Activated CD4-positive, alpha-beta memory T cell treated with anti-CD3 and anti-CD28 coated beads, Interleukin-2, amount 10 ng/mL, durations not matched to agents 7 days and 5 days (primary cell): ENCODE results near the gene ITGB1BP2. TPM values are rescaled to one million over a fixed set of nuclear protein-coding genes. Genes with fewer than 3 reads are reported as not detected.
"Not testable (repeated sequence)": the region's sequence is repeated elsewhere in the genome, so short reads cannot be mapped to it uniquely, and the experiment has no call there.

Experiments used
- CTCF ChIA-PET: fragments of 350-600 bp; sonication (Branson Sonifier 250); formaldehyde crosslinking; loops from one replicate; lab custom pipeline; 2021; ENCODE audit warnings: antibody characterized with exemption, inconsistent platforms; lab: Charles Lee
- POLR2A ChIA-PET: fragments of 350-600 bp; sonication (Branson Sonifier 250); formaldehyde crosslinking; loops from one replicate; lab custom pipeline; 2021; ENCODE audit warnings: antibody characterized with exemption; lab: Charles Lee
- DNase-seq: peaks from one replicate; pipeline ENCODE4 v3.0.0-alpha.2; 2020
- H3K27ac Mint-ChIP-seq: one replicate; pipeline ENCODE4 v1.8.0; 2021; ENCODE audit warnings: mild to moderate bottlenecking, mixed read lengths
- H3K27me3 Mint-ChIP-seq: one replicate; pipeline ENCODE4 v1.8.0; 2021; ENCODE audit warnings: mixed read lengths
- H3K36me3 Mint-ChIP-seq: one replicate; pipeline ENCODE4 v1.8.0; 2021; ENCODE audit warnings: low read depth, mixed read lengths
- H3K4me1 Mint-ChIP-seq: one replicate; pipeline ENCODE4 v1.8.0; 2021; ENCODE audit warnings: mixed read lengths
- H3K4me3 Mint-ChIP-seq: one replicate; pipeline ENCODE4 v1.8.0; 2021; ENCODE audit warnings: mild to moderate bottlenecking, mixed read lengths
- H3K9me3 Mint-ChIP-seq: one replicate; pipeline ENCODE4 v1.8.0; 2021; ENCODE audit warnings: mixed read lengths
- total RNA-seq, 2 experiments: library from RNA; stranded (reverse); gene quantifications; one replicate each; pipeline ENCODE4 v1.2.3, GENCODE V29; 2021

ITGB1BP2 gene
- total RNA-seq: 1 to 10 TPM; 2.9 to 4.4 TPM

DNA sequence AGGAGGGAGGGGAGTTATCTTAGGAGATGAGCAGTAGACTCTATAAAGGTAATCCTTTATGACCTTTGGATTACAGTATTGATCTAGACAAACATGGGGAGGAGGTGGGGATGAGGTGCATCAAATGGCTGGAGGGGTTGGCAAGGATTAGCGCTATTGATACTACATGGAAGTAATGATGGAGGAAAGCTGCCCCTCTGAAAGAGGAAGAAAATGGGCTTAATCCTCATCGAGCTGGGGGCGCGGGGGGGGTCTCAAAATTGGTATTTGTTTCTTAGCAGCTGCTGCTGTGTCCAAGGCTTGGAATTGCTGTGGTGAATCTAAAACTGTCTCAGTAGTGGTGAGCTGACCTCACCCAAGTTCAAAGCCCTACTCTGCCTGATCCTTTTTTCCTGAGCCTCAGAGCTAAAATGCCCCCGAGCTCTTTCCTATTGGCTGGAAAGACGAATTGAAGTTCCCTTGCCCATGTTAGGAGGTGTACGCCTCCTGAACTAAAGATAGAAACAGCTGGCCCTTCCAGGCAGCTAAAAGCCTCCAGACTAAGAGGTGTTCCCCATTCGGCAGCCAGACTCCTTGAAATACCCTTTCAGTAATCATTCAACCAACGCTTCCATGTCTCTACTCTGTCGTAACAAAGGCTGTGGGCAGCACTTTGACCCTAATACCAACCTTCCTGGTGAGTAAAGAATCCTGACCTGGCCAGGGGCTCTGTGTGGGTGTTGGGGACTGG lies at the start of gene ITGB1BP2:
TSS of gene ITGB1BP2 (plus strand) at position 556 of the 730 bp plus-strand sequence. CDS start at position 613, 57 bp downstream.
- POLR2A ChIA-PET: interaction anchor here (0.6 to 1.2 kb wide), 3 partner anchors 12 to 64 kb away, joined by 3 to 4 read pairs (median 3); partner anchors contain the start of gene TAF1
- Mint-ChIP-seq H3K4me3 (no peak within 1 kb of the TSS), H3K4me1 (peaks cover 22% of the 10 kb centered on the region), H3K36me3 (peaks cover 81% of the 10 kb centered on the region), H3K27ac (peak within 1 kb of the TSS; percentile 57), H3K27me3 (no peaks in the 10 kb centered on the region), H3K9me3 (no peaks in the 10 kb centered on the region)
- CTCF ChIA-PET: no interaction called here
- DNase-seq: no peak

- DNase-seq: no peak
- no peaks in the 10 kb centered on the region for H3K9me3 Mint-ChIP-seq
- H3K27me3 Mint-ChIP-seq: no peaks in the 10 kb centered on the region
- CTCF ChIA-PET: no interaction called here
- peak overlapping the region; percentile 21 for H3K4me3 Mint-ChIP-seq
- POLR2A ChIA-PET: interaction anchor here (1.4 kb wide), 1 partner anchor 31 kb away, joined by 4 read pairs; the partner anchor contains the start of gene NONO
- H3K27ac Mint-ChIP-seq: no peak overlapping the region
- H3K36me3 Mint-ChIP-seq: peaks cover 13% of the 10 kb centered on the region
- peaks cover 33% of the 10 kb centered on the region for H3K4me1 Mint-ChIP-seq
Observed at GRCh38 chrX:71252221-71252620, 49.3 kb upstream of the ITGB1BP2 start.

- H3K9me3 Mint-ChIP-seq: no peaks in the 10 kb centered on the region
- H3K27ac Mint-ChIP-seq: peak overlapping the region; percentile 75
- H3K4me1 Mint-ChIP-seq: peaks cover 33% of the 10 kb centered on the region
- peak; percentile 44 for DNase-seq
- peaks cover 13% of the 10 kb centered on the region for H3K36me3 Mint-ChIP-seq
- POLR2A ChIA-PET: interaction anchor here (1.0 to 3.7 kb wide), 7 partner anchors 30 to 281 kb away, joined by 3 to 28 read pairs (median 4); partner anchors contain the start of genes NONO, OGT, SNX12 and TAF1
- peak overlapping the region; percentile 89 for H3K4me3 Mint-ChIP-seq
- CTCF ChIA-PET: interaction anchor here (1.1 to 1.2 kb wide), 2 partner anchors 30 to 112 kb away, joined by 4 to 5 read pairs; partner anchors contain the start of genes NONO and TAF1
- H3K27me3 Mint-ChIP-seq: no peaks in the 10 kb centered on the region
Observed at GRCh38 chrX:71253253-71254091, 48.1 kb upstream of the ITGB1BP2 start.

- POLR2A ChIA-PET: interaction anchor here (0.7 to 3.7 kb wide), 10 partner anchors 29 to 281 kb away, joined by 3 to 28 read pairs (median 4); partner anchors contain the start of genes NONO, OGT, SNX12 and TAF1
- peaks cover 33% of the 10 kb centered on the region for H3K4me1 Mint-ChIP-seq
- H3K27me3 Mint-ChIP-seq: no peaks in the 10 kb centered on the region
- CTCF ChIA-PET: interaction anchor here (0.6 to 1.4 kb wide), 5 partner anchors 29 to 291 kb away, joined by 3 to 5 read pairs (median 4); partner anchors contain the start of genes NONO and TAF1
- peaks cover 8% of the 10 kb centered on the region for H3K36me3 Mint-ChIP-seq
- H3K27ac Mint-ChIP-seq: peak within 1 kb of the TSS; percentile 75
- no peaks in the 10 kb centered on the region for H3K9me3 Mint-ChIP-seq
- H3K4me3 Mint-ChIP-seq: peak within 1 kb of the TSS; percentile 89
- DNase-seq: peak; percentile 82
Observed at GRCh38 chrX:71254092-71254963, 47.2 kb upstream of the ITGB1BP2 start, which contains the start of gene ZMYM3. Gene ZMYM3, minus strand, starts transcription at chrX:71254140. Its CDS starts 885 bp downstream, at chrX:71253255.

DNA sequence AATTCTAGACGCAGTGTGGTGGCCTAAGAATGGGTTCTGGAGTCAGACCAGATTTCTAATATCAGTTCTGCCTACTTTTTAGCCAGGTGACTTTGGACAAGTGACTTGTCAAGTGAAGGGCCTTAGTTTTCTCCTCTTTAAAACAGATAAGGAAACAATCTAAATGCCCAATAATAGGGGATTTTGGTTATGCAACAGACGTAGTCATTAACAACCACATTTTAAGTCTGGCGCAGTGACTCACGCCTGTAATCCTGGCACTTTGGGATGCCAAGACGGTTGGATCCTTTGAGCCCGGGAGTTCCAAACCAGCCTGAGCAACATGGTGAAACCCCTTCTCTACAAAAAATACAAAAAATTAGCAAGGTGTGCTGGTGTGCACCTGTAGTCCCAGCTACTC lies 45.5 kb upstream of the ITGB1BP2 start:
- no peaks in the 10 kb centered on the region for H3K9me3 Mint-ChIP-seq
- DNase-seq: no peak
- H3K36me3 Mint-ChIP-seq: peaks cover under 1% of the 10 kb centered on the region
- CTCF ChIA-PET: interaction anchor here (1.4 kb wide), 1 partner anchor 74 kb away, joined by 3 read pairs; no protein-coding TSS in a partner anchor
- peak overlapping the region; percentile 89 for H3K4me3 Mint-ChIP-seq
- H3K27me3 Mint-ChIP-seq: no peaks in the 10 kb centered on the region
- POLR2A ChIA-PET: interaction anchor here (3.1 to 3.7 kb wide), 2 partner anchors 28 to 110 kb away, joined by 21 to 28 read pairs; partner anchors contain the start of genes NONO and TAF1
- H3K27ac Mint-ChIP-seq: no peak overlapping the region
- H3K4me1 Mint-ChIP-seq: peaks cover 30% of the 10 kb centered on the region

DNA sequence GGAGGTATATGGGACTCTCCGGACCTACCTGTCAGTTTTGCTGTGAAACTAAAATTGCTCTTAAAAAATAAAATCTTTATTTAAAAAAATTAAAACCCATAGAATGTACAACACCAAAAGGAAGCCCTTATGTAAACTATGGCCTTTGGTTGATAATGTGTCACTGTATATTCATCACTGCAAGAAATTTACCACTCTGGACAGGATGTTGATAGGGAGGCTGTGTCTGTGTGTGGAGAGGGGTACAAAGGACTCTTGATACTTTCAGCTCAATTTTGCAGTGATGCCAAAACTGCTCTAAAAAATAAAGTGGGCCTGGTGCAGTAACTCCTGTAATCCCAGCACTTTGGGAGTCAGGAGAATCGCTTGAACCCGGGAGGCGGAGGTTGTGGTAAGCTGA lies 44.7 kb upstream of the ITGB1BP2 start:
- CTCF ChIA-PET: no interaction called here
- H3K27me3 Mint-ChIP-seq: no peaks in the 10 kb centered on the region
- no peak for DNase-seq
- H3K4me3 Mint-ChIP-seq: no peak overlapping the region
- POLR2A ChIA-PET: interaction anchor here (3.7 kb wide), 1 partner anchor 109 kb away, joined by 28 read pairs; the partner anchor contains the start of gene TAF1
- peaks cover 22% of the 10 kb centered on the region for H3K4me1 Mint-ChIP-seq
- no peaks in the 10 kb centered on the region for H3K36me3 Mint-ChIP-seq
- no peaks in the 10 kb centered on the region for H3K9me3 Mint-ChIP-seq
- no peak overlapping the region for H3K27ac Mint-ChIP-seq

DNA sequence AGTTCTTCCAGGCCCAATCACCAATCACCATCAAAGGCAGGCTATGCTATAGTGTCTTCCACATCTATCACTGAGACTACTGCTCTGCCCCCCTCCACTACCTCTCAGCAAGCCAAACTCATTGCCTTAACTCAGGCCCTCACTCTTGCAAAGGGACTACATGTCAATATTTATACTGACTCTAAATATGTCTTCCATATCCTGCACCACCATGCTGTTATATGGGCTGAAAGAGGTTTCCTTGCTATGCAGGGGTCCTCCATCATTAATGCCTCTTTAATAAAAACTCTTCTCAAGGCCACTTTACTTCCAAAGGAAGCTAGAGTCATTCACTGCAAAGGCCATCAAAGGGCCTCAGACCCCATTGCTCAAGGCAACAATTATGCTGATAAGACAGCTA lies 32.9 kb upstream of the ITGB1BP2 start:
- H3K9me3 Mint-ChIP-seq, H3K4me3 Mint-ChIP-seq, DNase-seq, CTCF ChIA-PET, H3K4me1 Mint-ChIP-seq, H3K36me3 Mint-ChIP-seq, H3K27me3 Mint-ChIP-seq, POLR2A ChIA-PET, H3K27ac Mint-ChIP-seq: not testable (repeated sequence)

DNA sequence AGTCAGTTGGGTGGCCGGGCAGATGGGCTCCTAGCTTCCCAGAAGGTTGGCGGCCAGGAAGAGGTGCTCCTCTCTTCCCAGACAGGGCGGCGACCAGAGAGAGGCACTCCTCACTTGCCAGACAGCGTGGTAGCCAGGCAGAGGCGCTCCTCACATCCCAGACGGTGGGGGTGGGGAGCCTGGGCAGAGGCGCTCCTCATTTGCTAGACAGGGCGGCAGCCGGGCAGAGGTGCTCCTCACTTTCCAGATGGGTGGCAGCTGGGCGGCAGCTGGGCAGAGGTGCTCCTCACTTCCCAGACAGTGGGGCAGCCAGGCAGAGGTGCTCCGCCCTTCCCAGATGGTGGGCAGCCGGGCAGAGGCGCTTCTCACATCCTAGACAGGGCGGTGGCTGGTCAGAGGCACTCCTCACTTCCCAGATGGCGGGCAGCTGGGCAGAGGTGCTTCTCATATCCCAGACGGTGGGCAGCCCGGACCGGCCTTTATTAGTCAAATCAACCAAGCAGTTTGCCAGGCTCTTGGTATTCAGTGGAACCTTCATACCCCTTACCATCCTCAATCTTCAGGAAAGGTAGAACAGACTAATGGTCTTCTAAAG lies 31.7 kb upstream of the ITGB1BP2 start:
- Mint-ChIP-seq H3K27ac (no peak overlapping the region), H3K9me3 (no peaks in the 10 kb centered on the region), H3K4me3 (no peak overlapping the region), H3K27me3 (no peaks in the 10 kb centered on the region), H3K36me3 (no peaks in the 10 kb centered on the region), H3K4me1 (no peaks in the 10 kb centered on the region)
- DNase-seq: no peak
- POLR2A ChIA-PET: no interaction called here
- CTCF ChIA-PET: no interaction called here

GRCh38 chrX:71272313-71272712 lies 29.2 kb upstream of the ITGB1BP2 start:
- not testable (repeated sequence) for DNase-seq

DNA sequence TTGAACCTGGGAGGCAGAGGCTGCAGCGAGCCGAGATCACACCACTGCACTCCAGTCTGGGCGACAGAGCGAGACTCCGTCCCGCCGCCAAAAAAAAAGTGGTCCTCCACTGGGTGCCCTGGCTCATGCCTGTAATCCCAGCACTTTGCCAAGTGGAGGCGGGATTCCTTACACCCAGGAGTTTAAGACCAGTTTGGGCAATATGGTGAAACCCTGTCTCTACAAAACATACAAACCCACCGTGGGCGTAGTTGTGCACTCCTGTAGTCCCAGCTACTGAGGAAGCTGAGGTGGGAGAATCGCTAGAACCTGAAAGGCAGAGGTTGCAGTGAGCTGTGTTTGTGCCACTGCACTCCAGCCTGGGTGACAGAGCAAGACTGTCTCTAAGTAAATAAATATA lies 20.2 kb upstream of the ITGB1BP2 start:
- H3K9me3 Mint-ChIP-seq, DNase-seq, H3K27ac Mint-ChIP-seq, H3K4me3 Mint-ChIP-seq, CTCF ChIA-PET, POLR2A ChIA-PET, H3K27me3 Mint-ChIP-seq: not testable (repeated sequence)
- peaks cover 12% of the 10 kb centered on the region for H3K4me1 Mint-ChIP-seq
- peaks cover 17% of the 10 kb centered on the region for H3K36me3 Mint-ChIP-seq

More at GRCh38 chrX:71272313-71272712, 29.2 kb upstream of the ITGB1BP2 start:
- CTCF ChIA-PET, POLR2A ChIA-PET, H3K36me3 Mint-ChIP-seq, H3K27me3 Mint-ChIP-seq, H3K4me3 Mint-ChIP-seq, H3K4me1 Mint-ChIP-seq, H3K27ac Mint-ChIP-seq, H3K9me3 Mint-ChIP-seq: not testable (repeated sequence)

- peak; percentile 44 for DNase-seq
- peaks cover 15% of the 10 kb centered on the region for H3K4me1 Mint-ChIP-seq
- POLR2A ChIA-PET: interaction anchor here (0.7 to 2.4 kb wide), 21 partner anchors 10 to 1149 kb away, joined by 3 to 45 read pairs (median 4); partner anchors contain the start of genes CXorf65, IGBP1, IL2RG and MED12
- H3K27me3 Mint-ChIP-seq: peaks cover 4% of the 10 kb centered on the region
- H3K4me3 Mint-ChIP-seq: peak overlapping the region; percentile 97
- H3K9me3 Mint-ChIP-seq: no peaks in the 10 kb centered on the region
- CTCF ChIA-PET: interaction anchor here (0.8 to 1.9 kb wide), 11 partner anchors 9 to 826 kb away, joined by 3 to 11 read pairs (median 4); partner anchors contain the start of genes SNX12, TAF1 and ZMYM3
- peaks cover 17% of the 10 kb centered on the region for H3K36me3 Mint-ChIP-seq
- peak overlapping the region; percentile 99 for H3K27ac Mint-ChIP-seq
Observed at GRCh38 chrX:71282514-71283402, 18.8 kb upstream of the ITGB1BP2 start.
